Measurements from ENCODE around the gene SH3TC2.

DNA sequence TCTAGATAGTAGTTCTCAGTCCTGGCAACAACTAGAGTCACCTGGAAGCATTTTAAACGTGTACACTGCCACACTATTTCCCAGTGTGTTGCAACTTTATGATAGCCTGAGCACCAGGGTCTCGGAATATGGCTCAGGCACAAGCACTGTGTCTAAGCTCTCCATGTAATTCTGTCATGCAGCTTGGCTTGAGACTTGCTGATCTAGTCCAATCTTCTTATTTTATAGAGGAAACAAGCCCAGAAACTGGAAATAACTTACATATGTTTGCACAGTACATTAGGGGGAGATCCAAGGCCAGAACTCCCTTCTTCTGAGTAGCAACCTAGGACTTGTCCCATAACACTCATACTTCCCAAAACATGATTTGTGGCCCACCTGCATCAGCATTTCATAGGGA, 49.1 kb downstream of the SH3TC2 start:
- TF ChIP-seq, protein P1, sequence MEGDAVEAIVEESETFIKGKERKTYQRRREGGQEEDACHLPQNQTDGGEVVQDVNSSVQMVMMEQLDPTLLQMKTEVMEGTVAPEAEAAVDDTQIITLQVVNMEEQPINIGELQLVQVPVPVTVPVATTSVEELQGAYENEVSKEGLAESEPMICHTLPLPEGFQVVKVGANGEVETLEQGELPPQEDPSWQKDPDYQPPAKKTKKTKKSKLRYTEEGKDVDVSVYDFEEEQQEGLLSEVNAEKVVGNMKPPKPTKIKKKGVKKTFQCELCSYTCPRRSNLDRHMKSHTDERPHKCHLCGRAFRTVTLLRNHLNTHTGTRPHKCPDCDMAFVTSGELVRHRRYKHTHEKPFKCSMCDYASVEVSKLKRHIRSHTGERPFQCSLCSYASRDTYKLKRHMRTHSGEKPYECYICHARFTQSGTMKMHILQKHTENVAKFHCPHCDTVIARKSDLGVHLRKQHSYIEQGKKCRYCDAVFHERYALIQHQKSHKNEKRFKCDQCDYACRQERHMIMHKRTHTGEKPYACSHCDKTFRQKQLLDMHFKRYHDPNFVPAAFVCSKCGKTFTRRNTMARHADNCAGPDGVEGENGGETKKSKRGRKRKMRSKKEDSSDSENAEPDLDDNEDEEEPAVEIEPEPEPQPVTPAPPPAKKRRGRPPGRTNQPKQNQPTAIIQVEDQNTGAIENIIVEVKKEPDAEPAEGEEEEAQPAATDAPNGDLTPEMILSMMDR (IDR thresholded peaks at IDR 0.05 in 4 of 5, conservative IDR thresholded peaks at IDR 0.05 in 1 of 5), result no peak
- no peak for TF ChIP-seq POLR2A (IDR thresholded peaks at IDR 0.05)
